ENCODE data around the gene MEA1.
"Not testable (repeated sequence)": the region's sequence is repeated elsewhere in the genome, so short reads cannot be mapped to it uniquely, and the experiment has no call there.

Gene MEA1

GRCh38 chr6:43009124-43009523 is 4.6 kb downstream of the MEA1 start:
- DNase-seq (ENCODE audit: low read depth) = no peak

DNA sequence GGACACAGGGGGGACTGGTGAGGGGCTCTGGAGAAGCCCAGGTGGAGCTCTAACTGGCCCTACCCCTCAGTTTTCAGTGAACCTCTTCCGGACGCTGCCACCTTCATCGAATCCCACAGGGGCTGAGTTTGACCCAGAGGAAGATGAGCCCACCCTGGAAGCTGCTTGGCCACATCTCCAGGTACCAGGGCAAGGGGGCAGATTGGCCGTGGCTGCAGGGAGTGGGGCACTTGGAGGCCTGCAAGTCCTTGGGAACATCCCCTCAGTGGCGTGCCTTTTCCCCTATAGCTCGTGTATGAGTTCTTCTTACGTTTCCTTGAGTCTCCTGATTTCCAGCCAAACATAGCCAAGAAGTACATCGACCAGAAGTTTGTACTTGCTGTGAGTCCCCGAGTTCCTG is 6.6 kb downstream of the MEA1 start:
- no peak for DNase-seq (ENCODE audit: low read depth)

DNA sequence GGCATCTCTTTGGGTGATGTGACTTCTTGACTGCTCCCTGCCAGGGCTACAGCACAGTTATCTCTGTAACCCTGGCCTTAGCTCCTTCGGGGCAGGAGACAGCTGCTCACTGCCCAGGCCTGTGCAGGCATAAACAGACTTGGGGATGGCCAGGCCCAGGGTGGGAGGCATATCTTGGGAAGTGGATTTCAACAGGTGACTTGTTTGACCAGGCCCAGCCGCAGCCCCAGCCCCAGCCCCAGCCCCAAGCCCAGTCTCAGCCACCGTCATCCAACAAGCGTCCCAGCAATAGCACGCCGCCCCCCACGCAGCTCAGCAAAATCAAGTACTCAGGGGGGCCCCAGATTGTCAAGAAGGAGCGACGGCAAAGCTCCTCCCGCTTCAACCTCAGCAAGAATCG is 7.5 kb downstream of the MEA1 start:
- DNase-seq (ENCODE audit: low read depth) = no peak

- no peak for DNase-seq (ENCODE audit: low read depth)
Observed at GRCh38 chr6:43005844-43006243, 7.9 kb downstream of the MEA1 start.

DNA sequence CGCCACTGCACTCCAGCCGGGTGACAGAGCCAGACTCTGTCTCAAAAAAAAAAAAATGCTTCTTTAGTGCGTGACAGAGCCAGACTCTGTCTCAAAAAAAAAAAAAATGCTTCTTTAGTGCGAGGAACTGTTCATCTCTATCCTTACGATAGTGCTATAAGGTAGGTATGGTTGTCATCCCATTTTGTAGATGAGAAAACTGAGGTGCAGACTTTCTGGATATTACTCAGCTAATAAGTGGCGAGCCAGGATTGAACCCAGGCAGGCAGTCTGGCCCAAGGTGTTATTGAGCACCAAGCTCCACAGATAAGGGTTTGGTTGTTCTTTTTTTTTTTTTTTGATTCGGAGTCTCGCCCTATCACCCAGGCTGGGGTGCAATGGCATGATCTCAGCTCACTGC is 11.9 kb downstream of the MEA1 start:
- DNase-seq (ENCODE audit: low read depth) = no peak

GRCh38 chr6:42998205-42998604 is 15.5 kb downstream of the MEA1 start:
- not testable (repeated sequence) for DNase-seq (ENCODE audit: low read depth)

GRCh38 chr6:42996513-42996912 is 17.2 kb downstream of the MEA1 start:
- no peak for DNase-seq (ENCODE audit: low read depth)

GRCh38 chr6:42993445-42993844 is 20.3 kb downstream of the MEA1 start:
- DNase-seq (ENCODE audit: low read depth) = no peak

DNA sequence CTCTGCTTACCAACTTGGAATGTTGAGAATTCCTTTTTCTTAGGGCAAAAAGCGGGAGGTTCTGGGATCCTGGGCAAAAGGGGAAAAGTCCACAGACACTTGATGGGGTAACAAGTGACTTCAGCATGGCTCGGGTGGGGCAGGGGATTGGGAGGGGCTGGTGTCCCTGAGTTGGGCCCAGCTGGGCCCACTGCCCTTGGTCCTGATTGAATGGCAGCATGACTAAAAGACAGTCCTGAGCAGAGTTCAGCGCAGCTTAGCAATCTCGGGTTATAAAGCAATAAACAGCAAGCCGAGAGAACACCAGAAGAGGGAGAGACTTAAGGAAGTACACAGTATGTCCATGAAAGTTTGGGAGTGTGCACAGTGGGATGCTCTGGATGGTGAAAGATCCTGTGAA is 23.8 kb downstream of the MEA1 start:
- DNase-seq (ENCODE audit: low read depth) = no peak

DNA sequence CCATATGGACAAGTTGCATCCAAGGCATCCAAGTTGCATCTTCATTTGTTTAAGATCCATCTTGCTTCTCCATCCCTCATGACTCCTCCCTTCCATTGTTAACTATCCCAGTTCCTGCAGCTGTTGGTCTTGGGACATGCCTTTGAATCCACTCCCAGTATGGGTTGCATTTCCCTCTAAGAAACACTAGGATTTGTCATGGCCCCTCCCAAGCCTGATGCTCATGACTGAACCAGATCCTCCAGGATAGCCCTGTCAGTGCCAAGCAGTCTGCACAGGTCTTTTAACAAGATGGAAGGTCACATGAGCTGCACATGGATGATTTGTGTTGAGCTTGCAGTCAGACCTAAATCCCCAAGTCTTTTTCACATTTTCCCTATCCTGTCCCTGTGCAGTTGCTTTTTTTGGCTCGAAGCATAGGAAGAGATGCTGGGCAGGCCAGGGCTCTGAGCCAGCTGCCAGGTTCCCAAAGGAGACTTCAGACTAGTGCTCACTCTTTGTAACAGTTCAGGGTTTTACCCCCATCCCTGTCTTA is 25.2 kb downstream of the MEA1 start:
- no peak for DNase-seq (ENCODE audit: low read depth)

- no peak for DNase-seq (ENCODE audit: low read depth)
Observed at GRCh38 chr6:42987533-42988451, 26.0 kb downstream of the MEA1 start.

- no peak for DNase-seq (ENCODE audit: low read depth)
Observed at GRCh38 chr6:42984924-42985475, 28.7 kb downstream of the MEA1 start.

GRCh38 chr6:42984001-42984923 is 29.5 kb downstream of the MEA1 start, which contains the start of gene PPP2R5D:
Gene PPP2R5D, plus strand, starts transcription at chr6:42984570. Its CDS starts 108 bp downstream, at chr6:42984678.
- peak; percentile 95 for DNase-seq (ENCODE audit: low read depth)

- DNase-seq (ENCODE audit: low read depth) = no peak
Observed at GRCh38 chr6:42981836-42982235, 31.9 kb downstream of the MEA1 start.

- no peak for DNase-seq (ENCODE audit: low read depth)
Observed at GRCh38 chr6:42979523-42980177, 34.1 kb downstream of the MEA1 start.

DNA sequence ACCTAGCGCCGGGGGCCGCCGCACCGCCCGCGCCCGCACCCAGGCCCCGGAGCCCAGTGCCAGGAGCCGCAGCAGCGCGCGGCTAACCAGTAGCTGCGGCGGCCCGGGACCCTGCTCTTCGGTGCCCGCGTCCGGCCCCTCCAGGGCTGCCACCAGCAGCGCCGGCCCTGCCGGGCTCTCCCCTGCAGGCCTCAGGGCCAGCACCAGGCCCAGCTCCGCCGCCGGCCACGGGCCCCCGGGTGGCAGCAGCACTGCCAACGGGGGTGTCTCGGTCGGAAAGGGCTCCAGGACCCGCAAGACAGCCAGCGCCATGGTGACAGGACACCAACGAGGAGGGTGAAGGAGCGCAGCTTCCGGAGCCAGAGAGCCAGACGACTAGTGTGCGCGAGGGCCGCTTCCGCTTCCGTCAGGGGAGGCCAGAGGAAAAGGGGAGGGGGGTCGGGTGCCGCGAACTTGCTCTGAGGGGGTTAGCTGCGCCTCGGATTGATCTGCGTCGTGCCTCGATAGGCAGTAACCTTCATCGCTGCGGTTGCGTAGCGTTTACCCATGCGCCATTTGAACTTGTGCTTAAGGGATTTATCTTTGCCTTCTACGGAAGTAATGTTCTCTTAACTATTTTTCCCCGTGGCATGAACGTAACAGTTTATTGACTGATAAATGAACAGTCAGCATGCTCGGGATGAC is 34.8 kb downstream of the MEA1 start, which contains the start of gene PEX6:
TSS of gene PEX6 (minus strand) at position 343 of the 684 bp plus-strand sequence. CDS start at position 312, 31 bp downstream.
- DNase-seq (ENCODE audit: low read depth) = peak; percentile 79

GRCh38 chr6:42978487-42978838 is 35.3 kb downstream of the MEA1 start:
- DNase-seq (ENCODE audit: low read depth) = no peak

DNA sequence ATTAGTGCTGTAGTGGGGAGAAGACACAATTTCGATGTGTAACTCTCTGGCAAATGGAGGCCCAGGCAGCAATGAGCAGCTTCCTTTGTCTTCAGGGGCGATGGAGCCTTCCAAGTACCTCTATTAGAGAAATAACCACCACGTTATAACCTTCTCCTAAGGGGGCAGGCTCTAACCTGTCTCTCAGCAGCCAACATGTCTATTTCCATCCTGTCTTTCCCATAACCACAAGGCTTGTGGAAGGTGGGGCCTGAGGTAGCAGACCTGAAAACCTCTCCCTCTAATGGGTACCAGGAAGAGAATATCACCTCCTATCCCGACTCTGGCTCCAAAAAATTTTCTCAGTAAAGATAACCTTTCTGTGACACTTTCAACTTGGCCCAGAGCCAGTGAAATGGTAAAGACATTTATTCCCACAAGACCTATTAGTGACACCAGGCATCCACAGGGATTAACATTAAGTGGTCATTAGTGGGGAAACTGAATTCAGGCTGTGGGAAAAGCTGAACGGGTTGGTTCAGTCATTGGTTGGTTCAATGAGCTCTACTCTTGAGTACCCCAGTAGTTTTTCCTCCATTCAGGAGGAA is 38.7 kb downstream of the MEA1 start:
- no peak for DNase-seq (ENCODE audit: low read depth)

GRCh38 chr6:42973926-42974325 is 39.8 kb downstream of the MEA1 start:
- no peak for DNase-seq (ENCODE audit: low read depth)

DNA sequence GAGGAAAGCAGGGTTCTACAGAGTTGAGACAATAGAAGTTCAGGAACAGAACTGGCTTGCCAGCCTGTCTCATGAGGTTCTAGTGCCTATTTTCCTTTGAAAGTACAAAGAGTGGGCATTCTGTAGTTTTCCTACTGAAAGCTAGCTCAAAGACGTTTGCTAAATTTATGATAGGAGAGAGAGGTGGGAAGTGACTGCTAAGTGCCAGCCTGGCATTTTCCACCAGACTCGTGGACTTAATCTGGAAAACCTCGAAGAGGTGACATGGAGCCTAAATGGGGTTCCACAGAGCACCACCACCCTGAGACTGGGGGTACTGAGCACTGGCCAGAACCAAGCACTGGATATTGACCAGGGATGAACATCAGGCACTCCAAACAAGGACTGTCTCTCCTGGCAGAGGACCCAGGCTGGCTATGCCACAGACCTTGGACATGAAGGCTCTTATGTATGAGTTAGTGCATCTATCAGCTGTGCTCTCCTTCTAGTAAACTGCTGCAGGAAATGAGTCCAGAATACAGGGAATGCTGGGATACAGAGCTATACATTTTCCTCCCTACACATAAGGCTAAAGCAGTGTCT is 41.9 kb downstream of the MEA1 start:
- no peak for DNase-seq (ENCODE audit: low read depth)
